Activated T-helper 2 cell treated with anti-CD3 and anti-CD28 coated beads, Interferon-gamma antibody, Interleukin-2, Interleukin-4, amounts not matched to agents 10 μg/mL and 5 μg/mL and 100 μg/mL, durations not matched to agents 14 hours and 24 hours and 36 hours (primary cell): ENCODE measurements around the gene ETV3. TPM values are rescaled to one million over a fixed set of nuclear protein-coding genes. Genes with fewer than 3 reads are reported as not detected.
"Not testable (repeated sequence)": the region's sequence is repeated elsewhere in the genome, so short reads cannot be mapped to it uniquely, and the experiment has no call there.

Source experiments
- DNase-seq: peaks from one replicate; pipeline ENCODE4 v3.0.0; 2021; ENCODE audit warnings: low spot score
- H3K27ac Mint-ChIP-seq: one replicate; pipeline ENCODE4 v1.8.0; 2021; ENCODE audit warnings: mixed read lengths
- H3K27me3 Mint-ChIP-seq: one replicate; pipeline ENCODE4 v1.8.0; 2021; ENCODE audit warnings: low read depth, mixed read lengths
- H3K36me3 Mint-ChIP-seq: one replicate; pipeline ENCODE4 v1.8.0; 2021; ENCODE audit warnings: low read depth, mixed read lengths
- H3K4me1 Mint-ChIP-seq: one replicate; pipeline ENCODE4 v1.8.0; 2021; ENCODE audit warnings: low read depth, mixed read lengths
- H3K4me3 Mint-ChIP-seq: one replicate; pipeline ENCODE4 v1.8.0; 2021; ENCODE audit warnings: low read depth, mild to moderate bottlenecking, moderate library complexity, mixed read lengths
- H3K9me3 Mint-ChIP-seq: one replicate; pipeline ENCODE4 v1.8.0; 2021; ENCODE audit warnings: mixed read lengths
- intact Hi-C: fragments of 100-400 bp; cut with micrococcal nuclease; formaldehyde crosslinking; loops from one replicate; pipeline ENCODE4 v1.15.1; 2023
- total RNA-seq: library from RNA; stranded (reverse); gene quantifications from 2 replicates; pipeline ENCODE4 v1.2.3, GENCODE V29; 2022

The ETV3 gene
- 240 TPM in 2 replicates for total RNA-seq

GRCh38 chr1:157138220-157139051, at the start of gene ETV3:
TSS of gene ETV3 (minus strand) at chr1:157138395. CDS start at chr1:157136352, 2,043 bp downstream.
- Mint-ChIP-seq H3K36me3 (peaks cover 44% of the 10 kb centered on the region), H3K27ac (peak within 1 kb of the TSS; percentile 89), H3K27me3 (no peaks in the 10 kb centered on the region), H3K4me1 (peaks cover 72% of the 10 kb centered on the region), H3K4me3 (peak within 1 kb of the TSS; percentile 98), H3K9me3 (no peaks in the 10 kb centered on the region)
- DNase-seq = peak; percentile 88
- intact Hi-C loops = loop anchor here (1.0 to 10.0 kb wide), 2 partner anchors 9 to 1866 kb away; partner anchors contain the start of gene IFI16

DNA sequence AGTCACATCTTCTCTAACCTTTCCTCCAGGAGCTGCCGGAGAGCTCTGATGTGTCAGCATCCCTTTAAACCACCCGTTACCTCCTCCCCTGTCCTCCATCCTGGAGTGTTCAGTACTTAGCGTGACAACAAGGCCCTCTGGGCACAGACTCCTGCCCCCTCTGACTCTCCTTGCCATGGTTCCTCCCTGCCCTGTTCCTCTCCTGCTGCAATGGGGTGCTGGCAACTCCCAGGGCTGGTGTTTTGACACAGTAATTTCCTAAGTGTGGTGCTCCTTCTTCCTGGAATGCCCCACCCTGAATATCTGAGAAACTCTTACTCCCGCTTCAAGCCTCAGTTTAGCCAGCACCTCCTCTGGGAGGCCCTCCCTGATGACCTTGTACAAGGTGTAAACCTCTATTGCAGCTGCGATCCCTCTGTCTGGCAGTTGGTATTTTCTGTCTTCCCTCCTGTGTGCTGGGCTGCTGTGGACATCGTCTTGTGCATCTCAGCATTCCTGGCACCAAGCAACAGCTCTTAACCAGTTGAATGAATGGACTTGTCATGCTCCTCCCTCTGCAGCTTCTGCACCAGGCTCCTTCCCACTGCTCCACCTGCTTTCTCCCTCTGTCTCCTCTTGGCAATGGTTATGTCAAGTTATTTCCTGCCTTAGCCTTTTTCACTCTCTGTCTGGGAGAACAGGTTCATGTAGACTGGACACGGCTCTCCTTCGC, 48.2 kb upstream of the ETV3 start:
- Mint-ChIP-seq H3K27ac (no peak overlapping the region), H3K36me3 (no peaks in the 10 kb centered on the region), H3K27me3 (peaks cover 7% of the 10 kb centered on the region), H3K9me3 (no peaks in the 10 kb centered on the region), H3K4me3 (no peak overlapping the region), H3K4me1 (no peaks in the 10 kb centered on the region)
- DNase-seq = no peak
- intact Hi-C loops = no loop called here

GRCh38 chr1:157183870-157184269, 45.7 kb upstream of the ETV3 start:
- Mint-ChIP-seq H3K36me3 (no peaks in the 10 kb centered on the region), H3K27ac (no peak overlapping the region), H3K4me3 (no peak overlapping the region), H3K4me1 (no peaks in the 10 kb centered on the region), H3K9me3 (no peaks in the 10 kb centered on the region), H3K27me3 (peaks cover 21% of the 10 kb centered on the region)
- no peak for DNase-seq
- intact Hi-C loops = no loop called here

DNA sequence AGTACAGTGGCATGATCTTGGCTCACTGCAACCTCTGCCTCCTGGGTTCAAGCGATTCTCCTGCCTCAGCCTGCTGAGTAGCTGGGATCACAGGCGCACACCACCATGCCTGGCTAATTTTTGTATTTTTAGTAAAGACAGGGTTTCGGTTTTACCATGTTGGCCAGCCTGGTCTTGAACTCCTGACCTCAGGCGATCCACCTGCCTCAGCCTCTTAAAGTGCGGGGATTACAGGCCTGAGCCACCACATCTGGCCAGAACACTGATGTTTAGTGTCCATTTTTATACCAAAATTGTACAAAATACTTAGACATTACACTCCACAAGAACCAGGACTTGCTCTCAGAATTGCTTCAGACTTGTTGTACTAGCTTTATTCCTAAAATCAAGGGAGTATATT, 44.2 kb upstream of the ETV3 start:
- H3K4me3 Mint-ChIP-seq, H3K27ac Mint-ChIP-seq, H3K9me3 Mint-ChIP-seq, DNase-seq, intact Hi-C loops, H3K36me3 Mint-ChIP-seq, H3K4me1 Mint-ChIP-seq: not testable (repeated sequence)
- H3K27me3 Mint-ChIP-seq = peaks cover 28% of the 10 kb centered on the region

DNA sequence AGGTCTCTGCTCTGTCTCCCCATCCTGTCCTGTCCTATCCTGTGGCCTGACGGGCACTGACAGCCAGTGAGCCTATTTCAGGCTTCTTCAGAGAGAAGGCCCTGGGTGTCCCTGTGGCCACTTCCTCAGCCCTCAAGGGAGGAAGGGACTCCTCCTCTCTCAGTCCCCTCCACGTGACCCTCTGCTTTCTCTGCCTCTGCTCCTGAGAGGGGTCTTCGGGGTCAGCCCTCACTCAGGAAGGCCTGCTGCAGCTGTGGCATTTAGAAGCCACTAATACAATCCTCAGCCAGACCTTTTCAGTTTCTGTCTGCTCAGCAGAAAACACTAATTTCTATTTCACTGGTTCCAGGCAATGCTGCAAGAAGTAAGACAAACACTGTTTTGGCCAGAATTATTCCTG, 43.6 kb upstream of the ETV3 start:
- H3K27ac Mint-ChIP-seq = no peak overlapping the region
- H3K4me3 Mint-ChIP-seq = no peak overlapping the region
- intact Hi-C loops = no loop called here
- H3K4me1 Mint-ChIP-seq = no peaks in the 10 kb centered on the region
- DNase-seq = no peak
- H3K27me3 Mint-ChIP-seq = peaks cover 28% of the 10 kb centered on the region
- H3K9me3 Mint-ChIP-seq = no peaks in the 10 kb centered on the region
- H3K36me3 Mint-ChIP-seq = no peaks in the 10 kb centered on the region

GRCh38 chr1:157181258-157181657, 43.1 kb upstream of the ETV3 start:
- Mint-ChIP-seq H3K27ac (no peak overlapping the region), H3K27me3 (peaks cover 29% of the 10 kb centered on the region), H3K36me3 (no peaks in the 10 kb centered on the region), H3K9me3 (no peaks in the 10 kb centered on the region), H3K4me3 (no peak overlapping the region), H3K4me1 (no peaks in the 10 kb centered on the region)
- no peak for DNase-seq
- intact Hi-C loops = no loop called here

DNA sequence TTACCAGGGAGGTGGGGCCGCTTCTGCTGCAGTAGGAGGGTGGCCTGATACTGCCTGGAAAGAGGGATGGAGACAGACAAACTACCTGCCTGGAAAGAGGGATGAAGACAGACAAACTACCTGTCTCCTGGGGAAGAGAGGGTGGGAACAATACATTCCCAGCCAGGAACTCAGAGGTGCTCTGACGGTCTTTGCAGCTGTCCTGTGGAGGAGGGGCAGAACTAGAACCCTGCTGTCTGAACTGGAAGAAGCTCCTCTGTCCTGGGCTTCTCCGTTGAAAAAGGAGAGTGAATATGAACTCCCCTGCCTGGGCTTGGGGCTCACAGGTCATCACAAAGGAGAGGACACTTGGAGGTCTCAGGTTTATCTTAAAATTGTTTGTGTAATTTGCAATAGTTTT, 40.3 kb upstream of the ETV3 start:
- DNase-seq = no peak
- intact Hi-C loops = no loop called here
- Mint-ChIP-seq H3K4me1 (no peaks in the 10 kb centered on the region), H3K9me3 (no peaks in the 10 kb centered on the region), H3K4me3 (no peak overlapping the region), H3K36me3 (no peaks in the 10 kb centered on the region), H3K27ac (no peak overlapping the region), H3K27me3 (peaks cover 29% of the 10 kb centered on the region)

DNA sequence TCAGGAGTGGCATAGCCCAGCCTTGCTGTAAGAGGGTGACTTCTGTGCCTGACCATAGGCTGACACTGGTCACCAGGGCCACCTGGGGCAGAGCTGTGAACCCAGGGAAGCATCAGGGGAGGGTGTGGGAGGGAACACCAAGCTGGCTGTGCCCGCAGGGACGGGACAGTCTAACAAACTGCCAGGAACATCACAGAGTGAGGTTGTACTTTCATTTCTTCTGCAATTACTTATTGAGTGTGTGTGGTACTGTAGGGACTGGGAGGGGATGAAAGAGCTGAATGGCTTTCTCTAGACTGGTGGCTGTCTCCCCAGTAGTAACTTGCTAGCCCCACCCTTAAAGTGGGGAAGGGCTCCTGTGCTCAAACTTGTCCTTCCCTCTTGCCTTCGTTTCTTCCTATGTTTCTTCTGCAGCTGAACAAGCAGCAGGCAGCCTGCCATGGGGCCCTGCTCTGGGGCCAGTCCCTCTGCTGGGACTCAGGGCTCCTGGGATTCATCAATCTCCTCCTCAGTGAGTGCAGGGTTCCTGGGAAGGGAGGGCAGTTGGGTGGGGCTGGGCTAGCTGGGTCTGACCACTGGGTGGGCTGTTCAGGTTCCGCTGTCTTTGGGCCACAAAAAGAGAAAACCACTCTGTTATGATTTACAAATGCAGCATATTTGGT, 39.7 kb upstream of the ETV3 start:
- Mint-ChIP-seq H3K4me3 (no peak overlapping the region), H3K36me3 (no peaks in the 10 kb centered on the region), H3K9me3 (no peaks in the 10 kb centered on the region), H3K27me3 (peaks cover 29% of the 10 kb centered on the region), H3K27ac (no peak overlapping the region), H3K4me1 (no peaks in the 10 kb centered on the region)
- no peak for DNase-seq
- intact Hi-C loops = no loop called here

GRCh38 chr1:157176591-157177121, 38.5 kb upstream of the ETV3 start:
- Mint-ChIP-seq H3K4me3 (no peak overlapping the region), H3K36me3 (no peaks in the 10 kb centered on the region), H3K9me3 (no peaks in the 10 kb centered on the region), H3K27me3 (peaks cover 32% of the 10 kb centered on the region), H3K27ac (no peak overlapping the region), H3K4me1 (no peaks in the 10 kb centered on the region)
- no peak for DNase-seq
- intact Hi-C loops = no loop called here

DNA sequence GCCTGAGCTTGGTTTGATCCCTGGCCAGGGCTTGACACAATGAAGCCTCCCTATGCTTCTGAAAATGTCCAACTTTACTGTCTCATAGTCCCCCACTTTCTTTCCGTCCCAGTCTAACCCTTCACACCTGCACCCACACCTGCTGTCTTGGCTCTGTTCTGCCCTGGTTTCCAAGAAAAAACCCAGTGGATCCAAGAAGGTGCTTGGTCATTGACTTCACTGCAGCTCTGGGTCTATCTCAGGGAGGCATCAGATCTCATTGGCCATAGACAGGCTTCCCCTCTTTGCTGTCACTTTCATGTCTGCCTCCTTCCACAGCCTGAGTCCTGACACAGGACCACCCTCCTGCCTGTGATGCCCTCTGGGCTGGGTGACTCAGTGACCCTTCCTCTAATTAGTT, 37.8 kb upstream of the ETV3 start:
- intact Hi-C loops = no loop called here
- Mint-ChIP-seq H3K36me3 (no peaks in the 10 kb centered on the region), H3K4me3 (no peak overlapping the region), H3K27ac (no peak overlapping the region), H3K9me3 (no peaks in the 10 kb centered on the region), H3K27me3 (peaks cover 30% of the 10 kb centered on the region), H3K4me1 (no peaks in the 10 kb centered on the region)
- DNase-seq = no peak

DNA sequence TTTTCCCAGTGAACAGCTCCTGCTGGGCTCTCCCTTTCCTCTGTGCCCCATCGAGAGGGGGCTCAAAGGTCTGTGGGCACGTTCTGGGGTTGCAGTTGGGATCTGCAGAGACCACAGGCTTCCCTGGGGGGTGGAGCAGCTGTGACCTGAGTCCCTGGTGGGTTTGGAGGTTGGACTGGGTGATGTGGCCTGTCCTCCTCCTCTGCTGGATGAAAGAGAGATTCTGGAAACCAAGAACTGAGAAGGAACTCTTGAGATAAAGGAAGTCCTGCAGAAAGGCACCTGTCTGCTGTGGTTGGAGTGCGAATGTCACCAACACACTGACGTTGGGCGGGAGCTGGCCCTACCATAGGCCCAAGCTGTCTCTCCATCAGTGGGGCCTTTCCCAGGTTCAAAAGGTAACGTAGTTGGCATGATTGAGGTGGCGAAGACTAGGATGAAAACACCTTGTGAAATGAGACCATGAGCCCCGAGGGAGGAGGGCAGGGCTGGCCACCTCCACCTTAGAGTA, 35.8 kb upstream of the ETV3 start:
- H3K4me3 Mint-ChIP-seq = no peak overlapping the region
- no peaks in the 10 kb centered on the region for H3K36me3 Mint-ChIP-seq
- H3K4me1 Mint-ChIP-seq = no peaks in the 10 kb centered on the region
- no peak for DNase-seq
- intact Hi-C loops = no loop called here
- no peak overlapping the region for H3K27ac Mint-ChIP-seq
- no peaks in the 10 kb centered on the region for H3K9me3 Mint-ChIP-seq
- peaks cover 26% of the 10 kb centered on the region for H3K27me3 Mint-ChIP-seq

DNA sequence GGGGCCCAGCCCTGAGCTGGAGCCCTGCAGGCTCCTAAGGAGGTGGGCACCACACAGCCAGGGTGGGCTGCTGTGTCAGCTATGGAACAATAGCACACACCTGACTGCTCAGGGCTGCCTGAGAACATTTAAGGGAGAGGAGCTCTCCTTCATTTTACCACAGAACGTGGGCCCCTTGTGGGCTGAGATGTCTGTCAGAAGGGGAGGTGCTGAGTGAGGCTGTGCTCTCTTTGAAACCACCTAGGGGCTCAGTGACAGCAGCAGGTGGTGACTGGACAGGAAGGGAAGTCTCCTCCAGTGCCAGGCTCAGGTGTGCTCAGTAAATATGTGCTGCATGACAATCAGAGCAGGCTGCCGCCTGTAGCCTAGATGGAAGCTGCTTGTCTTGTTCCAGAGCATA, 35.0 kb upstream of the ETV3 start:
- H3K27ac Mint-ChIP-seq, DNase-seq, H3K36me3 Mint-ChIP-seq, H3K4me3 Mint-ChIP-seq, H3K4me1 Mint-ChIP-seq, intact Hi-C loops, H3K9me3 Mint-ChIP-seq: not testable (repeated sequence)
- H3K27me3 Mint-ChIP-seq = peaks cover 22% of the 10 kb centered on the region
